OCI-M2 (cell line): ENCODE data around the gene SPACA6.

Experiments used
- DNase-seq: peaks from one replicate; lab custom pipeline; 2025; ENCODE audit not compliant: unreplicated experiment; lab: John Stamatoyannopoulos, UW

Gene SPACA6

DNA sequence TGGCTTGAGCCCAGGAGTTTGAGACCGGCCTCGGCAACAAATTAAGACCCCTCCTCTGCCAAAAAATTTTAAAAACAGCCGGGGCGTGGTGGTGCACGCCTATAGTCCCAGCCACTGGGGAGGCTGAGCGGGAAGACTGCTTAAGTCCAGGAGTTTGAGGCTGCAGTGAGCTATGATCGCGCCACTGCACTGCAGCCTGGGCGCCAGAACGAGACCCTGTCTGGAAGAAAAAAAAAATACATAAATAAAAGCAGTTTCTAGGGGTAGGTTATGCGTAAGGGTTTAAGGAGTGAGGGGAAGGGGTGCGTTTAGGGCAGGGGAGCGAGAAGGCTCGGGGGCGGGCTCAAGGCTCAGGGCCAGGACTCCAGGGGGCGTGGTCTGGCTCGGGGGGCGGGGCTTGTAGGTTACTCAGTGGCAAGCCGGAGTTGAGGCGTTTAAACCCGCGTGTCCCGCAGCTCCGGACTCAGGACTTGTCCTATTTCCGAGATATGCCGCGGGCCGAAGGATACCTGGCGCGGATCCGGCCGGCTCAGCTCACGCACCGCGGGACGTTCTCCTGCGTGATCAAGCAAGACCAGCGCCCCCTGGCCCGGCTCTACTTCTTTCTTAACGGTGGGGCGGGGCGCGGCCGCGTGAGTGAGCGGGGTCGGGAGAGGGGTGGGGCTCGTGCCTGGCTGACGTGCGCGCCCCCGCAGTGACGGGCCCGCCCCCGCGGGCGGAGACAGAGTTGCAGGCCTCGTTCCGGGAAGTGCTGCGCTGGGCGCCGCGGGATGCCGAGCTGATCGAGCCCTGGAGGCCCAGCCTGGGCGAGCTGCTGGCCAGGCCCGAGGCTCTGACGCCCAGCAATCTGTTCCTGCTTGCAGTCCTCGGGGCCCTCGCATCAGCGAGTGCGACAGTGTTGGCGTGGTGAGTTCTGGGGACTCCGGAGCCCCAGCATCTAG is 10.7 kb downstream of the SPACA6 start:
- no peak for DNase-seq

DNA sequence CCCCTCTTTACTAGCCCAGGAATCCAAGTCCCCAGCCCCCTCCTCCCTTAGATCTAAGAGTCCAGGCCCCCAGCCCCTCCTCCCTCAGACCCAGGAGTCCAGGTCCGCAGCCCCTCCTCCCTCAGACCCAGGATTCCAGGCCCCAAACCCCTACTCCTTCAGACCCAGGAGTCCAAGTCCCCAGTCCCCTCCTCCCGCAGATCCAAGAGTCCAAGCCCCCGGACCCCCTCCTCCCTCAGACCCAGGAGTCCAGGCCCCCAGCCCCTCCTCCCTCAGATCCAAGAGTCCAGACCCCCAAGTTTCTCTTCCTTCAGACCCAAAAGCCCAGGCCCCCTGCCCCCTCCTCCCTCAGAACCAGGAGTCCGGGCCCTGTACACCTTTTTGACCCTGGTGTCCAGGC is 11.5 kb downstream of the SPACA6 start:
- no peak for DNase-seq

DNA sequence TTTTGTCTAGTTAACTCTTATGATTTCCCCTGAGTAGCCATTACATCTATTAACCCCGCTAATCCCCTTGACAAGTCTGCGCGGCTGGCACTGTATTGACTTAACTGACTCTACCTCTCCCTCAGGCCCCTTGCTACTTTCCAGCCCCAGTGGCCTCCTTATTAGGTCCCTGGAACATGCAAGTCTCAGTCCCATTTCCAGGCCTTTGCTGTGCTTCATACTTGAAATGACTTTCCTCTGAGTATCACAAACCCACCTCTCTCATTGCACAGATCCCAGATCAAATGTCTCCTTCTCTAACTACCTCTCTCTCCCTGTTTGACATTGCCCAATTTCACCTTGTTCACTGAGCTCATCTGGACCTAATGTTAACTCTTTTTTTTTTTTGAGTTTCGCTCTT is 13.2 kb downstream of the SPACA6 start:
- no peak for DNase-seq

DNA sequence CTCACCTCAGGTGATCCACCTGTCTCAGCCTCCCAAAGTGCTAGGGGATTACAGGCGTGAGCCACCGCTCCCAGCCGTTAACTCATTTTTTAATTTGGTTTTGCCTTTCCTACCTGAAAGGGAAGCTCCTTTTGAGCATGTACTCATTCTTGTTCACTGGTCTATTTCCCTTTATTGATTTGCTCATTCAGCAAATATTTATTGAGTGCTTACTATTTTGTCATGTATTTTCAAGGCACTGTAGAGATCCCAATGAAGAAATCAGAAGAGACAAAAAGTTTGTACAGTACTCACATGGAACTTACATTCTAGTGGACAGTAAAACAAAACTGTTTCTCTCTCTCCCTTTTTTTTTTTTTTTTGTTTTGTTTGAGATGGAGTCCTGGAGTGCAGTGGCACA is 13.8 kb downstream of the SPACA6 start:
- DNase-seq, result no peak

DNA sequence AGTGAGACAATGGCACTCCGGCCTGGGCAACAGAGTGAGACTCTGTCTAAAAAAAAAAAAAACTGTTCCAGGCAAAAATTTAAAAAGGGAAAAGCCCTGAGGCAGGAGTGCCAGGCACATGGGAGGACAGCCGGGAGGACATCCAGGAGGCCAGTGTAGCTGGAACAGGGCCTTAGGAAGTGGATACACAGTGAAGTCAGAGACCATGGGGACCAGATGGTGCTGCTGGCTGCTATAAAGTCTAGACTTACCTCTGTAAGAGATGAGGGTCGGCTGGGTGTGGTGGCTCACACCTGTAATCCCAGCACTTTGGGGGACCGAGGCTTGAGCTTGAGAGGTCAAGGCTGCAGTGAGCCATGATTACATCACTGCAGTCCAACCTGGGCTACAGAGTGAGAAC is 15.7 kb downstream of the SPACA6 start:
- DNase-seq, result no peak

DNA sequence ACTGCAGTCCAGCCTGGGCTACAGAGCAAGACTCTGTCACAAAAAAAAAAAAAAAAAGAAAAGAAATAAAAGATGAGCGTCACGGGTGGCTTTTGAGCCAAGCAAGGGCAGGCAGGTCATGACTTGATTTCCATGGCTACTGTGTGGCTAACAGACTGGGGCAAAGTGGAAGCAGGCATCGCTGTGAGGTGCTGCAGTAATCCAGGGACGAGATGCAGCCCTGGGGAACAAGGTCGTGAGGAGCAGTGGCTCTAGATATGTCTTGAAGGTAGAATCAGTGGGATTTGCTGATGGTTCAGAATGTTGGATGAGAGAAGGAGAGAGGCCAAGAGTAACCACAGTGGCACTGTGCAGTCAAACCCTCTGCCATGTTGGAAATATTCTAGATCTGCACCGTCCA is 16.4 kb downstream of the SPACA6 start:
- DNase-seq, result no peak

DNA sequence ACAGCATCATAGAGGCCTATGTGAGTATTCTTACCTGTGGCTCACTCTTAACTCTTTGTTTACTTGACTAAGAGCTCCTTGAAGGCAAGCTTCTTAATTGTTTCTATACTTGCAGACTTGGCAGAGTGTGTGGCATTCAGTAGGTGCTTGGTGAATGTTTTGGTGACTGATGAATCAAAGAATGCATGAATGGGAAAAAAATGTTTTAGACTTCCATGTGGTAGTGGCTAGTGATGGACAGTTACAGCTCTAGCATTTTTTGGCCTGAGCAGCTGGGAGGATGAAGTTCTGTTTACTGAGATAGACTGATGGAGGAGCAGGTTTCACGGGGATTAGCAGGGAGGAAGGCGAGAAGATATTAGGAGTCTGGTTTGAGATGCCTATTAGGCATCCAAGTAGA is 17.0 kb downstream of the SPACA6 start:
- no peak for DNase-seq

DNA sequence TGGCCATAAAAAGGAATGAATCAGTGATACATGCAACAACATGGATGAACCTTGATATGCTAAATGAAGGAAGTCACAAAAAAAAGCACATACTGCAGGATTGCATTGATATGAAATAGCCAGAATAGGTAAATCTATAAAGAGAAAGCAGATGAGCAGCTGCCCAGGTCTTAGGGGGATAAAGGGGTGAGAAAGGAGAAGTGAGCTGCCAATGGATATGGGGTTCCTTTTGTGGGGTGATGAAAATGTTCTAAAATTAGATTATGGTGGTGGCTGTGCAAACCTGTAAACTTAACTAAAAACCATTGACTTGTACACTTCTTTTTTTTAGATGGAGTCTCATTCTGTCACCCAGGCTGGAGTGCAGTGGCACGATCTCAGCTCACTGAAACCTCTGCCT is 18.6 kb downstream of the SPACA6 start:
- DNase-seq, result no peak

DNA sequence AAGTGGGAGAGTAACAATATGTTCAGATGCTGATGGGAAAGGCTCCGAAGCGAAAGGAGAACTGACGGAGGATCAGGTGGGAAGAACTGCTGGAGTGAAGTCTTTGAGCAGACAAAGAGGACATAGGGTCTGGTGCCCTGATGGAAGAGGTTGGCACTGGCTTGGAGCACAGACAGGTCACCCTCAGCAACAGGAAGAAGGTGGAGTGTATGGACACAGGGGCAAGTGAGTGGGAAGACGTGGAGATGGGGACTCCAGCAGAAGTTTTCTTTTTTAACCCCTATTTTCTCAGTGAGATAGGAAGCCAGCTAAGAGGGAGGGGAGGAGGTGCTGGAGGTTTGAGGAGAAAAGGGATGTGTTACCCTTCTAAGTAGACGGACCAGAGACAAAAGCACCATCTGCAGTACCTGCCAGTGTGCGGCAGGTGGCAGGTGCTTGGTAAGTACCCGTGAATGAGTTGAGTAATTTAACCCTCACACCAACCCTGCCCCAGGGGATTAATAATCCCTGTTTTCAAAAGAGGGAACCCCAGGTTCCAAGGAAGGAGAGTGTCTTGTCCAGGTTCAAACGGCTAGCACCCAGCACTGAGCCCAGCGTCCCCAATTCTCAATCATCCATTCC is 19.4 kb downstream of the SPACA6 start:
- no peak for DNase-seq

DNA sequence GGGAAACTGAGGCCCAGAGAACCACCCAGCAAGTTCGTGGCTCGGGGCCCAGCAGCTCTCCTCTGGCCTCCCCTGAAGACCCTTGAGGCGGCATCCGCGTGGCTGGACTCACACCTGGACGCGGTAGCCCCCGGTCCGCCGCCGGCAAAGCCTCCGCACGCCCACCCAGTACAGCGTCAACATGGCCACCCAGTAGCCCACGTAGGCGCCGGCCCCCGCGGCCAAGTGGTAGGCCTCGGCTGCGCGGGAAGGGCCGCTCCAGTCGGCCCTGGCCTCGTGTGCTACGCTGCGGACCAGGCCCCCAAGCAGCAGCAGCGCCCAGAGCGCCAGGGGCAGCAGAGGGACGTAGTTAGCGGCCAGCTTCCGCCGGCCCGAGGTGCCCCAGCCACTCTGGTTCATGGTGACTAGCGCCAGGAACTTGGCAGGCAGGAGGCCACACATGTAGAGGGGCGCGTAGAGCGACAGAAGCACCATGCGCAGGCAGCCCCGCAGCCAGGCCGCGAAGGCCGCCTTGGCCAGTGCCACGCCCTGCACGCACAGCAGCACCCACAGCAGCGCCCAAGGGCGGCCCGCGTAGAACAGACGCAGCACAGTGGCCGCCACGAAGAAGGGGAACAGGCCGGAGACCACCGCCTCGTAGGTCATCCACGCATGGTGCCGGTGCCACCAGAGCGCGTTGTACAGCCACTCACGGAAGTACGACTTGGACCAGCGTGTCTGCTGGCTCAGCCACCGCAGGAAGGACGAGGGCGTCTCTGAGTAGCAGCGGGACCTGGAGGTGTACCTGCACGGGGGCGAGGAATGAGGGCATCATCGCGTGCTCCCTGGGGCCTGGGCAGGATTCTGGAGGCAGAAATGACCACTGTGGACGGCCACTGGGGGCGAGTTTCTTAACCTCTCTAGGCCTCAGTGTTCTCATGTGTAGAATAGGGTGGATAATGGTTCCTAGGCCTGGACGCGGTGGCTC is 20.5 kb downstream of the SPACA6 start:
- no peak for DNase-seq

DNA sequence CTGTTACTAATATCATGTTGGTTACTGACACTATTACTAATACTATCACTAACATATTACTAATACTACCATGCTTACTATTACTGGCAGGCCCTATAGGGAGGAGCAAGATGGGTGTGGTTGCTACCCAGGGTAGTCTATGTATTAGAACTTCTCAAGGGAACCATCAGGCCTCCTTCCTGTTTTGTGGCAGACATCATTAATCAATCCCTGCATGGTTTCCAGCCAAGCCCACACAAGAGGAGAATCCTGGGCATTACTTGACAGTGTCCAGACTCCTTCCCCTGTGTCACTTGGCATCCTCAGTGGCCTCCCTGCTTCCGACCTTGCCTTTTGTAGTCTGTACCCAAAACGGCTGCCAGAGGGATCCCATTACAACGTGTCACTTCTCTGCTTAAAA is 21.7 kb downstream of the SPACA6 start:
- DNase-seq, result no peak

DNA sequence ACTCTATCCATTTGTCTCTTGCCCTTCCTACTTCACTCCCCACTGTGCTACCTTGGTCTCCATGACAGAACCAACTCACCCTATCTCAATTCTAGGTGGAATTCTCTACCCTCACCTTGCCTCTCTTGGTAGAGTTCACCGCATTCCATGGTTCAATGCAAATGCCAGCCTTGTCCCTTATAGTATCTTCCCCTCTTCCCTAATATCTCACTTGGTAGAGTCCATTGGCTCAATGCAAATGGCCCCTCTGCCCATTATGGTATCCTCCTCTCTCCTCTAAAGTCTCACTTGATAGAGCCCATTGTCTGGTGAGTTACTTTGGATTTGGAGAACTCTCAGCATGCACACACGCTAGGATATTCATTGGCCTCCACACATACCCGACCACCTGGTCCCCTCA is 22.7 kb downstream of the SPACA6 start:
- DNase-seq, result no peak

DNA sequence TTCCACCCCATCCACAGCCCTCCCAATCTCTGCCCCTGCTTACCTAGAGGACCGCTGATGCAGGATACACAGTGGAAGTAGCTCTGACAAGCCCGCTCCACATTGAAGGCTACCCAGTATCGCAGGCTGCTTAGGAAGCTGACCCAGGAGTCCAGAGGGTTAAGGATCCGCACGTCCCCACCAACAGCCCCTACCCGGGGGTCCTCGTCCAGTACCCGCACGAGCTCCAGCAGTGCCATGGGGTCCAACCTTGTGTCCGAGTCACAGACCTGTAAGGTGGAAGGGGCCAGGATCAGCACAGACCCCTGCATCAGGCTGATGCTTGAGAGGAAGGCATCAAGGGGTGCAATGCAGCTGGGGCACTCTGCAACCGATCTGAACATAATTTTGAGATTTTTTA is 23.8 kb downstream of the SPACA6 start:
- no peak for DNase-seq

DNA sequence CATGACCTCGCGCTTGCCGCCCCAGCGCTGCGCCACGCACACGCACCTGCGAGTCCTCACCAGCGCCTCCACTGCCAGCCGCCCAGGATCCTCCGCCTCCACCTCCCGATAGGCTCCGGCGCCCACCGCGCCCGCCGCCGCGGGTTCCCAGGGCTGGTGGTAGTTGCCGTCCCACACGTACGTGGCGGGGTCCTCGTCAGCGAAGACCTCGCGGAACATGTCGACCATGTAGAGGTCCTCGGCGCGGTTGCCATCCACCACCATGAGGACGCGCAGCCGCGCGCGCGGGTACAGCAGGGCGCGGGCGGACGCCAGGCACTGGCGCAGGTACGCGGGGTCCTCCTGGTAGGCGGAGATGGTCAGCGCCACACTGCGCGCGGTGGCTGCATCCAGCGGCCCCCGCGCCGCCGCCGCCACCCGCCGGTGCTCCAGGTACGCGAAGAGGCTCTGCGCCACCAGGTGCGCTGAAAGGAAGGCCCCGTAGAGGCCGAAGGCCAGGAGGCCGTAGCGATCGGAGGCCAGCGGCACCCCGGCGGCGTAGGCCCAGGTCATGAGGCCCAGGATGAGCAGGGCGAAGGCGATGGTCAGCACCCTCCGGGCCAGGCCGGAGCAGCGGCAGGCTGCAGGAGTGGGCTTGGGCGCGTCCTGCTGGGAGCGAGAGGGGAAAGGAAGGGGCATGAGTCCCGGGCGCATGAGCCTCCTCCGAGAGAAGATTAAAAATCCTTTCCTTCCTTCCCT is 26.3 kb downstream of the SPACA6 start:
- no peak for DNase-seq

DNA sequence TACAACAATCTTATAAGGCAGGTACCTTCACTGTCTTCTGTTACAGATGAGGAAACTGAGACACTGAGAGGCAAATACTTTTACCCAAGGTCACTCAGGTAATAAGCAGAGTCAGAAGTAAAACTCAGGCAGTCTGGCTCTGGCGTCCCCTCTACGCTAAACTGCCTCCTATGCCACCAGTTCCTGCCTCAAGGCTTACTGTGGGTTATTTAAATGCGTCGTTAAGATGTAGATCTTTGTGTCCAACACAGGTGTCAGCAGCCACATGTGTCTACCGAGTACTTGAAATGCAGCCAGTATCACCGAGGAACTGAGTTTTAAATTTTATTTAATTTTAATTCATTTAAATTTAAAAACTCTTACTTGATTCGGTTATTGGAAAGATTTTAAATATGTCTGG is 28.8 kb downstream of the SPACA6 start:
- DNase-seq, result no peak

DNA sequence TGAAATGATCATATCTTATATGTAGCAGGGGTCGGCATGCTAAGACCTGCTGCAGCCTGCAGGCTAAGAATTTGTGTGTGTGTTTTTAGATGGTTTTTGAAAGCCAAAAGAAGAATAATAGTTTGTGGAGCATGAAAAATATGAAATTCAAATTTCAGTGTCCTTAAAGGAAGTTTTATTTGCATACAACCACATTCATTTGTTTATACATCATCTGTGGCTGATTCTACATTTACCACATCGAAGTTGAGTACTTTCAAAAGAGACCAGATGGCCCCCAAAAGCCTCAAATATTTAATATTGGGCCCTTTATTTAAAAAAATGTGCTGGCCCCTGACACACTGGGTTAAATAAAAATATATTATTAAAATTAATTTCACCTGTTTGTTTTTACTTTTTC is 29.4 kb downstream of the SPACA6 start:
- DNase-seq, result no peak

DNA sequence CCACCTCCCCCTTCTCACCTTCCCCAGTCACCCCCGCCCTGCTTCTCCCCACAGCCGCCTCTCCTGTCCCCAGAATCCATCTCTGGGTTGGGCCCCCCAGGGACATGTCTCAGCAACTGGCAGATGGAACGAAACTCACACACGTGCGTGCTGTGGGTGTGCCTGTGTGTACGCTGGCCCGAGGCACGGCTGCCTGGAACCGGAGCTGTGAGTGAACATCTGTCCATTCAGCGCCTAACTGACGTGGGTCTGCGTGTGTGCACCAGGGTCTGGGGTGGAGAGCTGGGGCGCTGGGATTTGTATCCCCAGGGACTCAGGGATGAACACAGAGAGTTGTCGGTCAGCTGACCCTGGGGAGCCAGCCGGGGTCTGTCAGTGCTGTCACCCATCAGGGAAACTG is 31.4 kb downstream of the SPACA6 start:
- DNase-seq, result no peak

DNA sequence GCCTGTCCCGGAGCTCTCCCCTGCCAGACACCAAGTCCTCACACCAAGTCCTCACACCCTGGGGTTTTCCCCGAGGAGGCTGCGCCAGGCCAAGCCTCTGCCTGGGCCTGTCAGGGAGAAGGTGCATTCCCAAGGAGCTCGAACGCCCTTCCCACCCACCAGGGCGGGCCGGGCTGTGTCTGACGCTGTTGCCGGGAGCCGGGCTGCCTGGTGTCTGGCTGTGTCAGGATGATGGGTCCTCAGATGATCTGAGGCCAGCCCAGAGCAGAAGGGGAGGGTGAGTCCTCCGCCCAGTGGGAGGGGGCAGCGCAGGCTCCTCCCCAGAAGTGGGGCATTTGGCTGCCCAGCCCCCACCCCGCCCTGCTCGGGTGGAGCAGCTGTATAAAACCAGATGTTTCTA is 32.9 kb downstream of the SPACA6 start:
- DNase-seq, result no peak

DNA sequence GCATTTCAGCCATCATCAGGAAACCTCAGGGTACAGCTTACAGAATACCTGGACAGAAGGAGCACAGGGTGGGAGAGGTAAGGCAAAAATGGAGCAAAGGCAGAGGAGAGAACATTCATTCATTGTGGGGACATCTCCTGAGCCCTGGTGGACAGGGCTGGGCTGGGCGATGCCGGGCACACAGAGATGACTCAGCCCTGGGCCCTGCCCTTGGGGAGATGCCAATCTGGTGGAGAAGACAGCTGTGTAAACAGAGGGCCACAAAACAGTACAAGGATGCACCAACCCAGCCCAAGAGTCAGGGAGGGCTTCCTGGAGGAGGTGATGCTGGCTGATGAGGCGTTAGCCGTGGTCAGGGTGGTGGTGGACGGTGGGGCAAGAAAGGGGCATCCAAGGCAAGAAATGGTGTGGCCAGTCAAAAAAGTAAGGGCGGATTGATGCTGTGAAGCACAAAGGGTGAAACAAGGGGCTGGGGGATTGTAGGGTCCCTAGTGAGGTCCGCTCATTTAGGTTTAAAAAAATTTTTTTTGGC is 34.3 kb downstream of the SPACA6 start:
- DNase-seq, result no peak

DNA sequence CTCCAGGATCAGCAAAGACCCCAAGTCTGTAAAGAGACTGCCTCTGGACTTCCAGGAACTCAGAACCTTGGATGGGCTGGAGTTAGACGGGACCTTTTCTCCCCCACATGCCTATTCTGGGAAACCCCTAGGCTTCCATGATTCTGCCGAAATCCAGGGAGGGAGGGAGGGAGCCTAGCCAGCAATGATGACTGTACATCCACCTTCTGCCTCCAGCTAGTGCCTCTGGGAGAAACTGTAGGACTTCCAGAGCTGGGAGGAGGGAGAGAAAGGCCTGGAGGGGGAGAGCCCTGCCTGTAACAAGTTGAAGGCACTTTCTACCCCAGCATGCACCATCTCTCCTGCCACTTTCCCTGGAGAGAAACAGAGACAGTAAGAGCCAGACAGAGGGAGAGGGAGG is 36.7 kb downstream of the SPACA6 start:
- DNase-seq, result no peak
